ENCODE results near the gene SHISAL2B.
"Not testable (repeated sequence)": the region's sequence is repeated elsewhere in the genome, so short reads cannot be mapped to it uniquely, and the experiment has no call there.

Gene SHISAL2B

DNA sequence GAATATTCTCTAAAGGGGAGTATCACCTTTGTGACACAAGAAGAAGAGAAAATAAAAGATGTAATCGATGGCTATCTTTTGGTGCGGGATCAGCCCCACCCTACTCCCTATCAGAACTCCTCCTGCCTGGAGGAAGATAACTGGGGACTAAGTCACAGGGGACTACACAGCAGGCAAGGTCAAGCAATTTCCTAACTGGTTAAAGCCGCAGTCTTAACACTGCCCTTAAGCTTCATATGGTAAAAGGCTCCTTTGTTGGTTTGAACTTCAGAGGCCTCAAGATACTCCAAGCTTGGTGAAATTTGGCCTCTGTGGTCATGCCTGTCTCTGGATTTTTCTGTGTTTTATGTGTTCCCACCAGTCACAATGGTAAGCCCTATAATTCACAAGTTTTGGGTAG is 1.3 kb upstream of the SHISAL2B start:
- no peaks in the 10 kb centered on the region for H3K79me2 ChIP-seq
- TF ChIP-seq, protein P1, sequence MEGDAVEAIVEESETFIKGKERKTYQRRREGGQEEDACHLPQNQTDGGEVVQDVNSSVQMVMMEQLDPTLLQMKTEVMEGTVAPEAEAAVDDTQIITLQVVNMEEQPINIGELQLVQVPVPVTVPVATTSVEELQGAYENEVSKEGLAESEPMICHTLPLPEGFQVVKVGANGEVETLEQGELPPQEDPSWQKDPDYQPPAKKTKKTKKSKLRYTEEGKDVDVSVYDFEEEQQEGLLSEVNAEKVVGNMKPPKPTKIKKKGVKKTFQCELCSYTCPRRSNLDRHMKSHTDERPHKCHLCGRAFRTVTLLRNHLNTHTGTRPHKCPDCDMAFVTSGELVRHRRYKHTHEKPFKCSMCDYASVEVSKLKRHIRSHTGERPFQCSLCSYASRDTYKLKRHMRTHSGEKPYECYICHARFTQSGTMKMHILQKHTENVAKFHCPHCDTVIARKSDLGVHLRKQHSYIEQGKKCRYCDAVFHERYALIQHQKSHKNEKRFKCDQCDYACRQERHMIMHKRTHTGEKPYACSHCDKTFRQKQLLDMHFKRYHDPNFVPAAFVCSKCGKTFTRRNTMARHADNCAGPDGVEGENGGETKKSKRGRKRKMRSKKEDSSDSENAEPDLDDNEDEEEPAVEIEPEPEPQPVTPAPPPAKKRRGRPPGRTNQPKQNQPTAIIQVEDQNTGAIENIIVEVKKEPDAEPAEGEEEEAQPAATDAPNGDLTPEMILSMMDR (IDR thresholded peaks at IDR 0.05) = no peak
- H3K36me3 ChIP-seq (ENCODE audit: control insufficient read depth, insufficient read depth, low read length) = no peaks in the 10 kb centered on the region
- H3K9me3 ChIP-seq (ENCODE audit: control insufficient read depth, low read length) = no peaks in the 10 kb centered on the region
- no peak overlapping the region for H3K9ac ChIP-seq
- no peaks in the 10 kb centered on the region for H3K4me1 ChIP-seq
- no peak overlapping the region for H2AFZ ChIP-seq
- no peak overlapping the region for H3K27ac ChIP-seq
- H3K4me2 ChIP-seq (ENCODE audit: low read length) = no peak overlapping the region
- H3K4me3 ChIP-seq (ENCODE audit: low read depth, low read length) = no peak overlapping the region
- H3K27me3 ChIP-seq (ENCODE audit: control insufficient read depth, insufficient read depth, low read length) = no peaks in the 10 kb centered on the region

DNA sequence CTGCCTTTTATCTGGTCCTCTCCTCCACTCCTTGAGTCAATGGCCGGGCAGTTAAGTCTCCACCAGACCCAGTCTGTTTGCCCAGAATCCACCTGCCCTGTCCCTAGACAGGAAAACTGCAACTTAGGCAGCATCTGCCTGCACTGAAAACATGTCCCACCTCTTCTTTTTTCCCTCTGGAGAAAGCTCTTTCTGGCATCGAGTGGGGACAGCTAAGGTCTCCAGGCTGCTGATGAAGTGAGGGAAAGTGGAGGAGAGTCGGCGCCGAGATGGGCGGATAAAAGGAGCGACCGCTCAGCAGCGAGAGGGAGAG is 243 bp upstream of the SHISAL2B start:
- peak overlapping the region; percentile 28 for H3K4me2 ChIP-seq (ENCODE audit: low read length)
- H2AFZ ChIP-seq = no peak overlapping the region
- no peak overlapping the region for H3K4me3 ChIP-seq (ENCODE audit: low read depth, low read length)
- H3K4me1 ChIP-seq = no peaks in the 10 kb centered on the region
- no peaks in the 10 kb centered on the region for H3K9me3 ChIP-seq (ENCODE audit: control insufficient read depth, low read length)
- no peak overlapping the region for H3K9ac ChIP-seq
- no peaks in the 10 kb centered on the region for H3K79me2 ChIP-seq
- H3K36me3 ChIP-seq (ENCODE audit: control insufficient read depth, insufficient read depth, low read length) = no peaks in the 10 kb centered on the region
- H3K27me3 ChIP-seq (ENCODE audit: control insufficient read depth, insufficient read depth, low read length) = no peaks in the 10 kb centered on the region
- TF ChIP-seq, protein P1 (IDR thresholded peaks at IDR 0.05) = no peak
- no peak overlapping the region for H3K27ac ChIP-seq

DNA sequence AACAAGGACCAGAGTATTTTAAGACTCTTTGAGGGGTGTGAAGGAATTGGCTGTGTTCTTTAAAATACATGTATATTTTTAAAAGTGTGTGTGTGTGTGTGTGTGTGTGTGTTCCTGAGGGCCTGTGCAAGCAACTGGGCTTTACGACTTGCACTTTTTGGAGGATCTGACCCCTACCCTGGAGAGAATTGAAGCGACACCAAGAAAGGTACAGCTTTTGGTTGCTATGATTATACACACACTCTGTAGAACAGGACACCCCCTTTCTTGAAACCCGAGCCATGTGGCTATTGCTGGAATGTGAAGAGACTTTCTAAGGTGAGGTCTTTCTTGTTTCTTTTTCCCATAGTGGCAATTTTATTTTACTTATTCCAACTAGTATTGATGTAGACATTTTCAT is 988 bp downstream of the SHISAL2B start:
- H3K4me2 ChIP-seq (ENCODE audit: low read length) = no peak overlapping the region
- H3K27ac ChIP-seq = no peak overlapping the region
- H3K27me3 ChIP-seq (ENCODE audit: control insufficient read depth, insufficient read depth, low read length) = no peaks in the 10 kb centered on the region
- no peaks in the 10 kb centered on the region for H3K9me3 ChIP-seq (ENCODE audit: control insufficient read depth, low read length)
- no peak overlapping the region for H3K4me3 ChIP-seq (ENCODE audit: low read depth, low read length)
- no peak overlapping the region for H3K9ac ChIP-seq
- TF ChIP-seq, protein P1 (IDR thresholded peaks at IDR 0.05) = no peak
- H2AFZ ChIP-seq = no peak overlapping the region
- no peaks in the 10 kb centered on the region for H3K36me3 ChIP-seq (ENCODE audit: control insufficient read depth, insufficient read depth, low read length)
- no peaks in the 10 kb centered on the region for H3K79me2 ChIP-seq
- no peaks in the 10 kb centered on the region for H3K4me1 ChIP-seq

DNA sequence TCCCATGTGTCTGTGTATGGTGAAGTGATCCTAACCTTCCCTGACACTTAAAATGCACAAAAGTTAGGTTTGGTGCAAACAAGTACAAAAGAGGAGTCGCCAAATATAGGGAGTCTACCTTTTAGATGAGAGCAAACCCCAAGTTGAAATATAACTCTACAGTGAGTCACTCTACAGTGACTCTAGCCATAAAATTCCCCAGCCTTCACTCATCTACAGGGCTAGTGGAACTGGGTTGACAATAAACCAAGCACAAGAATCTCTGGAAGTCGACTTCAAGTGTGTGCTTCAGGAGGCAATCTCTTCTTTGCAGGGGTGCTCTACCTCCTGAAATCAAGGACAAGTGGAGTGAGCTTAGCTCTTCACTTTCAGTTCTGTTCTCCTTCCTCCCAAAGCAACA is 3.3 kb downstream of the SHISAL2B start:
- Histone ChIP-seq H3K79me2 (no peaks in the 10 kb centered on the region), H3K4me1 (no peaks in the 10 kb centered on the region), H3K9me3 (ENCODE audit: control insufficient read depth, low read length) (no peaks in the 10 kb centered on the region), H3K9ac (no peak overlapping the region), H3K27me3 (ENCODE audit: control insufficient read depth, insufficient read depth, low read length) (no peaks in the 10 kb centered on the region), H3K36me3 (ENCODE audit: control insufficient read depth, insufficient read depth, low read length) (no peaks in the 10 kb centered on the region), H3K4me3 (ENCODE audit: low read depth, low read length) (no peak overlapping the region), H3K4me2 (ENCODE audit: low read length) (no peak overlapping the region), H3K27ac (no peak overlapping the region), H2AFZ (no peak overlapping the region)
- TF ChIP-seq, protein P1 (IDR thresholded peaks at IDR 0.05) = no peak

DNA sequence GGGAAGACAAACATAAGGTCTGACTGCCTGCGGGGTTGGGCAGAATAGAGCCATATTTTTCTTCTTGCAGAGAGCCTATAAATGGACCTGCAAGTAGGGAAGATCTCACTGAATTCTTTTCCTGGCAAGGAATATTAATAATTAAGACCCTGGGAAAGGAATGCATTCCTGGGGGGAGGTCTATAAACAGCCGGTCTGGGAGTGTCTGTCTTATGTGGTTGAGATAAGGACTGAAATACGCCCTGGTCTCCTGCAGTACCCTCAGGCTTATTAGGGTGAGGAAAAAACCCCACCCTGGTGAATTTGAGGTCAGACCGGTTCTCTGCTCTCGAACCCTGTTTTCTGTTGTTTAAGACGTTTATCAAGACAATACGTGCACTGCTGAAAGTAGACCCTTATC is 6.1 kb downstream of the SHISAL2B start:
- H3K27me3 ChIP-seq (ENCODE audit: control insufficient read depth, insufficient read depth, low read length); H3K9ac ChIP-seq; H3K4me3 ChIP-seq (ENCODE audit: low read depth, low read length); H3K9me3 ChIP-seq (ENCODE audit: control insufficient read depth, low read length); H3K36me3 ChIP-seq (ENCODE audit: control insufficient read depth, insufficient read depth, low read length); H3K4me1 ChIP-seq; H3K4me2 ChIP-seq (ENCODE audit: low read length); H3K27ac ChIP-seq; H3K79me2 ChIP-seq; H2AFZ ChIP-seq: not testable (repeated sequence)
